GM21528 (cell line): Measurements from ENCODE around the gene SDF2L1.
"Not testable (repeated sequence)": the region's sequence is repeated elsewhere in the genome, so short reads cannot be mapped to it uniquely, and the experiment has no call there.

ENCODE experiments used
- ATAC-seq: cut with Tn5 transposase; IDR thresholded peaks from one replicate; pipeline ENCODE4 v1.9.1; 2021; ENCODE audit warnings: mild to moderate bottlenecking, moderate library complexity; ENCODE audit not compliant: unreplicated experiment, low FRiP score

The SDF2L1 gene, protein sequence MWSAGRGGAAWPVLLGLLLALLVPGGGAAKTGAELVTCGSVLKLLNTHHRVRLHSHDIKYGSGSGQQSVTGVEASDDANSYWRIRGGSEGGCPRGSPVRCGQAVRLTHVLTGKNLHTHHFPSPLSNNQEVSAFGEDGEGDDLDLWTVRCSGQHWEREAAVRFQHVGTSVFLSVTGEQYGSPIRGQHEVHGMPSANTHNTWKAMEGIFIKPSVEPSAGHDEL

DNA sequence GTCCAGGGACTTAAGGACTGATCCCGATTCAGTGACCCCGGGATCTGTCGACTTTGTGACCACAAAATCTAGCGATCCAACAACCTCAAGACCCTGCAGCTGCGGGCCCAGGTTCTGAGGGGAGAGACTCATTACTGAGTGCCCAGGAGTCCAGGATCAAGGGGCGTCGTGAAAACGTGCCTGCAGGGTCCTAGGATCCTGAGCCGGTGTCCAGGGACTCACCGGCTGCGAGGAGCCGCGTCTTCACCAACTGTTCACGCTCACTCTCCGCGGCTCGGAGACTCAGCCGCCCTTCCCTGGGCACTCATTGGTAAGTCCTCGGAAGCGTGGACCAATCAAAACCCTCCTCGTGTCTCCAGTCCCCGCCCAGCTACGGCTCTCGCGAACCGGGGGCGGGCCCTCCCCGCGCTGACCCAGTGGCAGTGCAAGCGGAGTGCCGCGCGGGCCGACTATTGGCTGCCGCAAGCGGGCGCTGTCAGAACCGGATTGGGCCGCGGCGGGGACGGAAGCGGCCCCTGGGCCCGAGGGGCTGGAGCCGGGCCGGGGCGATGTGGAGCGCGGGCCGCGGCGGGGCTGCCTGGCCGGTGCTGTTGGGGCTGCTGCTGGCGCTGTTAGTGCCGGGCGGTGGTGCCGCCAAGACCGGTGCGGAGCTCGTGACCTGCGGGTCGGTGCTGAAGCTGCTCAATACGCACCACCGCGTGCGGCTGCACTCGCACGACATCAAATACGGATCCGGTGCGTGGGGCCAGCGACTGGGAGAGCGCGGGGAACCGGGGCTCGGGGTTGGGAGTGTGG is at the start of gene SDF2L1:
SDF2L1 (plus strand) TSS at position 514 of the 795 bp plus-strand sequence; CDS start at position 549, 35 bp downstream.
- ATAC-seq: peak; percentile 79

DNA sequence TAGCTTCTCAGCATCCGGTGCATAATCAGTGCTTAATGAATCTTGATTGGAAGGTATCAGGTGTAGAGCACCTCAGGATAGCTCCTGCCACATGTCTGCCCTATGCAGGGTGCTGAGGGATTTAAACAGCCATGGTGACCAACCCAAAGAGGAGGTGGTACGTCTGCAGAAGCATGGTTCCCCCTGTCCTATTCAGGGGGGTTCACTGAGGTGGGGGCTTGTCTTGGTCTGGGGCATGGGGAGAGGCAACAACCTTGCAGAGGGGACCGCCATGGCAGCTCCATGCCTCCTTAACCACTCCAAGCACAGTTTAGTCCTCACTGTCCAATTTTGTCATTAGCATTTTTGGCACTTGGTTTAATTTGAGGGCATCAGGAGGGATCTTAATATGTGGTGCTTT is 49.7 kb upstream of the SDF2L1 start:
- no peak for ATAC-seq

DNA sequence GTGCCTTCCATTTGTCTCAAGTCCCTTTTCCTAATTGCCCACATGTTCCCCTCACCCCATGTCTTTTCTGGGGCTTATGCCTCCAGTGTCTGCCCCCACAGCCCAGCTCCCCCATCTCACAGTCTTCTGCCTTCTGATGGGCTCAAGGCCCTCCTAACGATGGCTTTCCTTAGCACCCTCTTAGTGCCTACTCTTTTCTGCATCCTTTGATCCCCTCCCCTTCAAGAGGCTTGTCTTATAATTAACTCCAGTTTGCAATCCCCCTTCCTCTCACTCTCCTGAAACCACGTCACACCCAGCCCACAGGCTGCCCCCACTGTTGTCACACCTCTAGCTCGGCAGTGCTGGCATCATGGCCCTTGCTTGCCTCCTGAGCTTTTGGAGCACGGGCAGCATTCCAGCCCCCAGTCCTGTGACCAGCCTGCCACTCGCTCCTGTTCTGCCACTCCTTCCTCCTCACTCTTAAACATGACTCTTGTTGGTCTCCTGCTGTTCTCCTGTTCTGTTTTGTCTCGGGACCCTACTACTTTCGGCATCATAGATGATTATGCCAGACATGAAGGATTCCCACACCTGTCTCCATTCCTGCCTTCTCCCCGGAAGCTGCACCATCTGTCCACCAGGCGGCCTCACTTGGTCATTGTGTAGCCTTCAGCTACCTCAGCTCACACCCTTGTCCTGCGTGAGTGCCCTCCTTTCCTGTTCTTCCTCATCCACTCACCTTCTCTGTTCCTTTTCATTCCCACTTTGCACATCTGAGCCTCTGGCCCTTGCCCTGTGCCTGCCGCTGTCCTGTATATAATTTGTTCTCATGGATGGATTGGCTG is 48.5 kb upstream of the SDF2L1 start:
- no peak for ATAC-seq

DNA sequence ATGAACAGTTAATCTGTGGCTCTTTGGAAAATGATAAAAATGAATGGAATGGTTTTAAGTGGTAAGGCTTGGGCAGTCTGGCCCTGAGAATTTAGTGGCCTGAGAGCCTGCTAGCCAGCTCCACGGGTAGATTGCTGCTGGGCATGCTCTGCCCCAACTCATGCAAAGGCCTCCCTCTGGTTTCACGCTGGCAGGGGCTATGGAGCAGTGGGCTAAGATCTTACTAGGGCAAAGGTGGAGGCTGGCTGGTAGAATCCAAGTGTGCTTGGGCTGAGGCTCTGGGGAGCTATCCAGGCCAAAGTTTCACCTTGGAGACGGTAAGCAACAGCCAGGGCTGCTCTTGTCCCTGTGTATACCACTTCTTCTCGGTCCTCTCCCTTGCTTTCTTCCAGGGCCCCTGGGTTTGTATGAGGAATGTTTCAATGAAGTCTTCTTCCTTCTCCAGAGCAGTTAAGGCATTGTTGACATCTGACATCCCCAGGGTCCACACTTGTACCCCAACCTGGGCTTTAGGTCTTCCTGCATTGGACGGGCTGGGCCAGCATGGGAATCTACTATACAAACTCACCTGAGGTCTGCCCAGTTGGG is 47.1 kb upstream of the SDF2L1 start:
- ATAC-seq: no peak

DNA sequence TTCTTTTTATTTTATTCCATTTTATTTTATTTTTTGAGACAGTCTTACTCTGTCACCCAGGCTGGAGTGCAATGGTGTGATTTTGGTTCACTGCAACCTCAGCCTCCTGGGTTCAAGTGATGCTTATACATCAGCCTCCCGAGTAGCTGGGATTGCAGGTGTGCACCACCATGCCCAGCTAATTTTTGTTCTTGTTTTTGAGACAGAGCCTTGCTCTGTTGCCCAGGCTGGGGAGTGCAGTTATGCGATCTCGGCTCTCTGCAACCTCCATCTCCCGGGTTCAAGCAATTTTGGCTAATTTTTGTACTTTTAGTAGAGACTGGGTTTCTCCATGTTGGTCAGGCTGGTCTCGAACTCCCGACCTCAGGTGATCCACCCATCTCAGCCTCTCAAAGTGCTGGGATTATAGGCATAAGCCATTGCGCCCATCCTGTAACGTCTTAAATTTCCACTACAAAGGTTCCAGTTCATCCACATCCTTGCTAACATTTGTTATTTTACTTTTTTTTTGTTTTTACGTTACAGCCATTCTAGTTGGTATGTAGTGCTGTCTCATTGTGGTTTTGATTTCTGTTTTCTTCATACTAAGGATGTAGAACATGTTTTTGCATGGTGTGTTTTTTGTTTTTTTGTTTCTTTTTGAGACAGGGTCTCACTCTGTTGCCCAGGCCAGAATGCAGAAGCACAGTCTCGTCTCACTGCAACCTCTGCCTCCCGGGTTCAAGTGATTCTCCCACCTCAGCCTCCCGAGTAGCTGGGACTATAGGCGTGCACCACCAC is 45.6 kb upstream of the SDF2L1 start:
- not testable (repeated sequence) for ATAC-seq

DNA sequence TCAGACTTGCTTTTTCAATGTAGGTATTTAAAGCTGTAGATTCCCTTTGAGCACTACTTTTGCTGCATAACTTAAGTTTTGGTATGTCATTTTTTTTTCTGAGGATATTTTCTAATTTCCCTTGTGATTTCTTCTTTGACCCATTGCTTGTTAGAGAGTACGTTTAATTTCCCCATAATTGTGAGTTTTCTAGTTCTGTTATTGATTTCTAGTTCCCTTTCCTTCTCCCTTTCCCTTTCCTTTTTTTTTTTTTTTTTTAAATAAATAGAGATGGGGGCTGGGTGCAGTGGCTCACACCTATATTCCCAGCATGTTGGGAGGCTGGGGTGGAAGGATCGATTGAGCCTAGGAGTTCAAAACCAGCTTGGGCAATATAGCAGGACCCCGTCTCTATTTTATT is 43.8 kb upstream of the SDF2L1 start:
- ATAC-seq: no peak

DNA sequence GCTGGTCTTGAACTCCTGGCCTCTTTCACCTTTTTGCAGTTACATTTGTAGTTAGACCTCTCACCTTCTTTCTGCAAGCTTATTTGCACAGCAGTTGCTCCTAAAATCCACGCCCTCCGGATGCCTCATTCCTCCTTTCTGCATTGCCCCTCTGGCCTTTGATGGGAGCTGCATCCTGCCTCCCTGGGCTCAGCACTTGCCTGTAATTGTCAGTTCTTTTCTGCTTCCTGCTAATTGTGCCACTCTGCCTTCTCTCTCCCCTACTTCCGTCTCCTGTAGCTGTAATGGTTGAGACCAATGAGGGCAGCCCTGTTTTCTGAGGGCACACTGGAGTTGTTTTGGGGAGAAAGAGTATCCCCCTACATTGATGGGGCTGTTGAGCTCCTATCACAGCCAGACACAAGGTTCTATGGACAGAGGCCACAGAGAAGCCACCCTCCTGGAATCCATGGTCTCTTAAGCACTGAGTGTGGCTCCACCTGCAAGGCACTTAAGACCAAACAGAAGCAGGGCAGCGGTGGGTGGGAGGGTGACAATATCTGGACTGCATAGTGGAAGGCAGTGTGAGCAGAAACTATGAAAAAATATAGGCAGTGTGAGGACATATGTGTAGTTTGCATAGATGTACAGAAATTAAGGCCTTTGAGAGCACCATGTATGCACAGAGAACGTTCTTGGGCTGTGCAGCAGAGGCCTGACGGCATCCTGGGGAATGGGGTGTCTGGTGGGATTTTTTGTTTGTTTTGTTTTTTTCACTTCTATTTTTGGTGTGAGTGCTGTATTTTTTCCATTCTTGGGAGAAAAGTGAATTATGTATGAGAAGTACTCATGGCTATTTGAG is 42.8 kb upstream of the SDF2L1 start:
- ATAC-seq: no peak

DNA sequence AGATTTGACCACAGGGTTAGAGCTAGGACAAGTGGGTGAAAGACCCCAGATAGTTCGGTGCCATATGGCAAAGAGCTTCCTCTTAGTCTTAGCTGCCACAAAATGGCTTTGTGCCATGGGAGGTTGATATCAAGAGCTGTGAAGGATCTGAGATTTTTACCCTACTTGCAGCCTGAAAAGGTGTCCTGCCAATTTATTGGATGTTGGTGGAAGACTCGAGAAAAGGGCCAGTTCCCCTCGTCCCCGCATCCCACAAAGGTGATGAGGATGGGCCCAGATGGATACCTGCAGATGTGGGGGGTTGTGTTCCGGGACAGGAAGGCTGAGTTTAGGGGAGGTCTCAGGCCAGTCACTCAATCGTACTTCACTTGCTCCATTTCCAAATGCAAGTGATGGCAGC is 39.5 kb upstream of the SDF2L1 start:
- no peak for ATAC-seq

DNA sequence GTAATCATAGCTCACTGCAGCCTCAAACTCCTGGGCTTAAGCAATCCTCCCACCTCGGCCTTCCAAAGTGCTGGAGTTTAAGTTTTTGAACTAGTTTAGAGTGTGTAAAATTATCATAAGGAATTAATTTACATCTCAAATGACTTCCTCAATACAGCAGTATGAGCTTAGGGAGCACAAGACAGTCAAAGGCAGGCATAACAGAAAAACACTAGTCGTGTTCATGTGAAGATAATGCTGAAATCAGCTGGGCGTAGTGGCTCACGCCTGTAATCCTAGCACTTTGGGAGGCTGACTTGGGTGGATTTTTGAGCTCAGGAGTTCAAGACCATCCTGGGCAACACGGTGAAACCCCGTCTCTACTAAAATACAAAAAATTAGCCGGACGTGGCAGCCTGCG is 38.1 kb upstream of the SDF2L1 start:
- ATAC-seq: no peak

DNA sequence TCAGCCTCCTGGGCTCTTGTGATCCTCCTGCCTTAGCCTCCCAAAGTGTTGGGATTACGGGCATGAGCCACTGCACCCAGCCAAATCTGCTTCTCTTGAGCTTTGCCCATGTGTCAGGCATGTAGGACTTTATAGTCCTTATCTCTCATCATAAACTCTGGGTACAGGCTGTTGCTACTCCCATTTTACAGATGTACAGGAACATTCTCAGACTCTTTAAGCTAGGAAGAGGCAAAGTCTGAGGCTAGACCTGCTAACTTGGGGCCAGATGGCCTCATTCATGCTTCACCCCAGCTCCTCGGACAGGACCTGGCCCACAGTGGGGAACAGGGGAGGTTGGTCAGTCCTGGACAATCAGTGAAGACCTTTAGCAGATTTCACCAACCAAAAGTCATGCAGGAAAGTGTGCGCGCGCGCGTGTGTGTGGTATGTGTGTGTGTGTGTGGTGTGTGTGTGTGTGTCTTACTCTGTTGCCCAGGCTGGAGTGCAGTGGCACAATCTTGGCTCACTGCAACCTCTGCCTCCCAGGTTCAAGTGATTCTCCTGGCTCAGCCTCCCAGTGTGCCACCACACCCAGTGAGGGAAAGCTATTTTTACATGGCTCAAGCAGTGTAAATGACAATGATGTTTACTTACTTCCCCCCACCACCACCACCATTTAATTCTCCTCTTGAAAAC is 36.1 kb upstream of the SDF2L1 start:
- ATAC-seq: no peak

DNA sequence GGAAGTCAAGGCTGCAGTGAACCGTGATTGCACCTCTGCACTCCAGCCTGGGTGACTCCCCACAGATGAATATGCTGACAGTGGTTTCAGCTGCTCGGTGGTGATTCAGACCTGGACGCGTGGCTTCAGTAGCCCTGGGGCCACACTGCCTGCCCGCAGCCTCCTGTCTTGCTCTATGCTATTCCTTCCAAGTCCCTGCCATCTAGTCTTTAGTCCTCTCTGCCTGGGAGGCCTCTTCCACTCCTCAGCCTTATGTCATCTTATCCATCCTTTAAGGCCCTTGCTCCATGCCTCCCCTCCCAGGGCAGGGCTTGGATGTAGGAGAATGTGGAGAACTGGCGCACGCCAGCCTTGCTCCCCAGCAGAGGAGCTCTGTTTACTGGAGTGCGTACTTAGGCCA is 35.3 kb upstream of the SDF2L1 start:
- ATAC-seq: no peak

DNA sequence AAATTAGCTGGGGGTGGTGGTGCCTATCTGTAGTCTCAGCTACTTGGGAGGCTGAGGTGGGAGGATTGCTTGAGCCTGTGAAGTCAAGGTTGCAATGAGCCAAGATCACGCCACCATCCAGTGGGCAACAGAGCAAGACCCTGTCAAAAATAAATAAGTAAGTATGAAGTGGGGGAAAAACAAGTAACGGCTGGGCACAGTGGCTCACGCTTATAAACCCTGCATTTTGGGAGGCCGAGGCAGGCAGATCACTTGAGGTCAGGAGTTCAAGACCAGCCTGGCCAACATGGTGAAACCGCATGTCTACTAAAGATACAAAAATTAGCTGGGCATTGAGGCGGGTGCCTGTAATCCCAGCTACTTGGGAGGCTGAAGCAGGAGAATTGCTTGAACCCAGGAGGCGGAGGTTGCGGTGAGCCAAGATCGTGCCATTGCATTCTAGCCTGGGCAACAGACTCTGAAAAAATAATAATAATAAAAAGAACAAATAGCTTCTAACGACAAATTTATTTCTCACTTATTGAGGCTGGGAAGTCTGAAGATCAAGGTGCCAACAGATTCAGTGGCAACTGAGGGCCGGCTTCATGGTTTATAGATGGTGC is 32.4 kb upstream of the SDF2L1 start:
- not testable (repeated sequence) for ATAC-seq

DNA sequence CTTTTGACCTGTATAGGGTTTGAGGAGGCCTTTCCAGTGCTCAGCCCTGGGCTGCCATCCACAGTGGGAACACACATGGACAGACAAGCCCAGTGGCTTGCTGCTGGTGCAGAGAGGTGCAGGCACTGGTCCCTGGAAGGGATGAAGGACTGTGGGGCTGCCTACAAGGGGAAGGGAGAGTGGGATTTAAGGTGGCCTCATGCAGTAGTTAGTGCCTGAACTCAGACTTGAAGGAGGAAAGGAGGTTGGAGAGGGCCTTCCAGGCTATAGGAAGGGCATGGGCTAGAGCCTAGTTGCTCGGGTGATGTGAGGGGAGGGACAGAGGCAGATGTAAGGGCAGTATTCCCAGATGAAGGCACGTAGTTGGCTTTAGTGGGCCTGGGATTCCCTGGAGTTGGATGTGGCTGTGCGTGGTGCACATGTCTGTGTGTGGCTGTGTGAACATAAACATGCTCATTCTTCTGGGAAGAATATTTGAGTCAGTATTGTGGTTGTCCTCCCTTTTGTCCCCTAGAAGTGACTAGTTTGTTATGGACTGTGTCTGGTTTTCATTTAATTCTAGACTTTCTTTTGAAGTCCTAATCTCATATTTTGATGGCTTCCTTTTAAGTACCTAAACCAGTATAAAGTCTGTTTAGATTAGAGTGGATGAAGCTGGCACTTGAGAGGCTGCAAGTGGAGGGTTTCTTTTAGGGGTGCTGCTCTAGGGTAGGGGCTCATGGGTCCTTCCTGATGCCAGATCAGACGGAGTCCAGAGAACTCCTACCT is 30.7 kb upstream of the SDF2L1 start:
- ATAC-seq: no peak

DNA sequence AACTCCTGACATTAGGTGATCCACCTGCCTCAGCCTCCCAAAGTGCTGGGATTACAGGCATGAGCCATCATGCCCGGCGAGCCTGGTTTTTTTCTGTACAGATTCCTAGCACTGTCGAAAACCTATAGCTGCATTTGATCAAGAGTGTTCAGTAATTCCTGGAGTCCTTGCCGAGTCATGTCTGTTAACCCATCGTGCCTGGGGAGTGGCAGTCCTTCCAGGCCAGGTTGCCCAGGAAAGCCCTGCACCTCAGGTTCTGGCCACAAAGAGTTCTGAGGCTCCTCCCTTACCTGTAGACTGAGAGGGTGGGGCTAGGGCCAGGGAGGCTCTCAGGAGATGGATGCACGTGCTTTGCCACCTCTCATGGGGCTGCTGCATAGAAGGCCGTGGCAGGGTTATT is 29.2 kb upstream of the SDF2L1 start:
- ATAC-seq: no peak

DNA sequence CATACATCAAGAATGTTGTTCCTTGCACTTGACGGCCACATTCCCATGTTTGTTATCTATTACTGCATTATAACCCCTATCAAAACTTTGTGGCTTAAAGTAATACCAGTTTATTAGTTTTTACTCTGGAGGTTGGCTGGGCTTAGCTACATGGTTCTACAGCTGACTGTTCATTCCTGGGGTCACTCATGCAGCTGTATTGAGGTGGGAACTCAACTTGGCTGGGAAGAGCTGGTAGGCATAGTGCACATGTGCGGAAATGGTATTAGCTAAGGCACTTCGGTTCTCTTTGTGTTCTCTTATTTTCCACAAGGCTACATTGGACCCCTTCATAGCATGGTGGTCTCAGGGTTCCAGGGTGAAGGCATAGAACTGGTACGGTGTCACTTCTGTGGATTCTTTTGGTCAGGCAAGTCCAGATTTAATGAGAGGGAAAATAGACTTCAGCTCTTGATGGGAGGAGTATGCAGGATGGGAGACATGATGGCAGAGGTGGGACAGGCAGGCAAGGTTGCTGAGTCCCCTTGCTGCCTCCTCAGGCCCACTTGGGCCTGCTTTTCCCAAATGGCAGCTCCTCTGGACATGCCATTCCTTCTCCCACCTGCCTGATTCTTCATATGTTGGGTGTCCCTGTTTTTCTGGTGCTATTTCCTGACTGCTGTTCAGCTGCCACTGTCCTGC is 28.4 kb upstream of the SDF2L1 start:
- ATAC-seq: no peak

DNA sequence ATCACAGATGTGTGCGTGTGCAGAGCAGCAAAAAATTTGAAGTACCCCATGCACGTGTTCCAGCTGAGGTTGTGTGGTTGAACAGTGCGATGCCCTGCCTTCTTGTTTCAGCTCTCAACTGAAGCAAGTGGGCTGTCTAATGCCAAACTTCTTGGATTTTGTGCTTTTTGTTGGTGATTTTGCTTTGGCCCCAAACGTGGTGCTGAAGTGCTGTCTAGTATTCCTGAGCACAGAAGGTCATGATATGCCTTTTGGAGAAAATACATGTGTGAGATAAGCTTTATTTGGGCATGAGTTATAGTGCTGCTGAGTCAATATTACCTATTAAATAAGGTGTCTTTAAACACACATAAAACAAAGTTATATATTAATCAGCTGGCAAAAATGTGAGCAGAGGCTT is 26.4 kb upstream of the SDF2L1 start:
- no peak for ATAC-seq

DNA sequence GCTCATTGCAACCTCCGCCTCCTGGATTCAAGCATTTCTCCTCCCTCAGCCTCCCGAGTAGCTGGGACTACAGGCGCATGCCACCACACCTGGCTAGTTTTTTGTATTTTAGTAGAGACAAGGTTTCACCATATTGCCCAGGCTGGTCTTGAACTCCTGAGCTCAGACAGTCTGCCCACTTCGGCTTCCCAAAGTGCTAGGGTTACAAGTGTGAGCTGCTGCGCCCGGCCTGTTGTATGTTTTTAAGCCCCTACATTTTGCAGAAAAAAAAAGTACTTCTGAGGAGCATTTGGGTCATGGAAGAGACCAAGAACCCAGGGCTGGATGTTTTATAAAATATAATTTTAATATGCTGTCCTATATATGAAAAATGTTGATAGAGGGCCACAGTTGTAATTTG is 24.8 kb upstream of the SDF2L1 start:
- not testable (repeated sequence) for ATAC-seq
